GM23248 (cell line): ENCODE data around the gene MYADML2. TPM values are rescaled to one million over a fixed set of nuclear protein-coding genes. Genes with fewer than 3 reads are reported as not detected.

Experiments used
- DNase-seq: peaks from one replicate; pipeline ENCODE4 v3.0.0-alpha.2; 2015
- H2AFZ ChIP-seq: fragments of 200-600 bp; sonication (generic); 2 replicates; pipeline ENCODE4 v1.6.1; 2016; ENCODE audit warnings: antibody characterized with exemption
- H3F3A ChIP-seq: fragments of 200-600 bp; sonication (generic); 2 replicates; pipeline ENCODE4 v1.6.1; 2016; ENCODE audit warnings: mild to moderate bottlenecking, antibody characterized with exemption, mixed run types; ENCODE audit not compliant: insufficient read depth
- H3K27ac ChIP-seq: fragments of 200-600 bp; sonication (generic); 2 replicates; pipeline ENCODE4 v1.5.1; 2016; ENCODE audit warnings: mild to moderate bottlenecking
- H3K27me3 ChIP-seq: fragments of 200-600 bp; sonication (generic); replicated peaks from 2 replicates; pipeline ENCODE4 v1.6.1; 2016; ENCODE audit warnings: mild to moderate bottlenecking; ENCODE audit not compliant: insufficient read depth
- H3K36me3 ChIP-seq: fragments of 200-600 bp; sonication (generic); 2 replicates; pipeline ENCODE4 v1.6.1; 2016; ENCODE audit warnings: low read depth, mild to moderate bottlenecking
- H3K4me1 ChIP-seq: fragments of 200-600 bp; sonication (generic); 2 replicates; pipeline ENCODE4 v1.6.1; 2016; ENCODE audit warnings: mild to moderate bottlenecking; ENCODE audit not compliant: insufficient read depth
- H3K4me2 ChIP-seq: fragments of 200-600 bp; sonication (generic); one replicate; pipeline ENCODE4 v1.6.1; 2016; ENCODE audit warnings: mild to moderate bottlenecking; ENCODE audit not compliant: unreplicated experiment
- H3K4me3 ChIP-seq: fragments of 200-600 bp; sonication (generic); 2 replicates; pipeline ENCODE4 v1.5.1; 2016; ENCODE audit warnings: mild to moderate bottlenecking
- H3K79me2 ChIP-seq: fragments of 200-600 bp; sonication (generic); 2 replicates; pipeline ENCODE4 v1.6.1; 2016; ENCODE audit warnings: mild to moderate bottlenecking; ENCODE audit not compliant: insufficient read depth
- H3K9ac ChIP-seq: fragments of 200-600 bp; sonication (generic); 2 replicates; pipeline ENCODE4 v1.6.1; 2016; ENCODE audit warnings: mild to moderate bottlenecking
- H3K9me2 ChIP-seq: fragments of 200-600 bp; sonication (generic); 2 replicates; pipeline ENCODE4 v1.6.1; 2016; ENCODE audit warnings: mixed run types, mild to moderate bottlenecking, moderate library complexity; ENCODE audit not compliant: insufficient read depth
- H3K9me3 ChIP-seq: fragments of 200-600 bp; sonication (generic); one replicate; pipeline ENCODE4 v1.6.1; 2017; ENCODE audit warnings: low read depth
- H4K20me1 ChIP-seq: fragments of 200-600 bp; sonication (generic); 2 replicates; pipeline ENCODE4 v1.6.0; 2016; ENCODE audit not compliant: insufficient read depth
- EZH2 ChIP-seq: fragments of 200-600 bp; sonication (generic); IDR thresholded peaks from 2 replicates; pipeline ENCODE4 v1.6.1; 2018; ENCODE audit warnings: antibody characterized with exemption, mild to moderate bottlenecking; ENCODE audit not compliant: insufficient read depth, poor library complexity, severe bottlenecking
- EZH2phosphoT487 ChIP-seq: fragments of 200-600 bp; sonication (generic); IDR thresholded peaks from 2 replicates; pipeline ENCODE4 v1.6.1; 2018; ENCODE audit warnings: antibody characterized with exemption, moderate library complexity, mild to moderate bottlenecking, low read depth; ENCODE audit not compliant: insufficient read depth
- WGBS, 2 experiments: methylation state at CpG; one replicate each; pipeline ENCODE4 v1.1.6; 2015 to 2017; ENCODE audit warnings: low lambda C conversion rate in 2 of 2, low coverage in 1 of 2; ENCODE audit errors: missing lambda C conversion rate in 2 of 2; 5-methylcytosine and 5-hydroxymethylcytosine counted together
- in situ Hi-C: fragments of 300-500 bp; cut with MboI; formaldehyde crosslinking; loops from 2 replicates; pipeline ENCODE4 v1.15.0; 2020
- polyA plus RNA-seq: library from polyadenylated mRNA; unstranded; fragments of >200 nt; fragmentation: Nextera tagmentation; extraction: Ambion mirVana; gene quantifications from 2 replicates; pipeline ENCODE4 v1.2.1, GENCODE V29; 2016
- total RNA-seq: library from RNA; depleted of rRNA; stranded (reverse); fragments of >200 nt; shearing (Covaris generic); gene quantifications from 2 replicates; pipeline ENCODE4 v1.2.3, GENCODE V29; 2014

MYADML2 gene
- total and polyA plus RNA-seq, 2 experiments from 2014 or later: not detected

- no peak overlapping the region for H3K4me3 ChIP-seq
- H3K9me2 ChIP-seq: no peaks in the 10 kb centered on the region
- 93 to 95% methylated on average over 36 to 37 of the region's 37 CpGs for WGBS, 2 experiments
- peaks cover 11% of the 10 kb centered on the region for H3K4me1 ChIP-seq
- no peak overlapping the region for H3K9ac ChIP-seq
- TF ChIP-seq EZH2phosphoT487: no peak
- TF ChIP-seq EZH2: no peak
- H3K79me2 ChIP-seq: no peaks in the 10 kb centered on the region
- no peak overlapping the region for H3K27ac ChIP-seq
- DNase-seq: no peak
- in situ Hi-C loops: no loop called here
- no peaks in the 10 kb centered on the region for H4K20me1 ChIP-seq
- H2AFZ ChIP-seq: no peak overlapping the region
- no peak overlapping the region for H3K4me2 ChIP-seq
- no peaks in the 10 kb centered on the region for H3K36me3 ChIP-seq
- no peaks in the 10 kb centered on the region for H3K9me3 ChIP-seq
- 0 out of 2 replicates have a peak, but pooled peaks cover 6% of the 10 kb centered on the region for H3F3A ChIP-seq
- no peaks in the 10 kb centered on the region for H3K27me3 ChIP-seq
These were observed 46.9 kb upstream of the MYADML2 start for GRCh38 chr17:81993729-81994592.

- TF ChIP-seq EZH2phosphoT487: no peak
- TF ChIP-seq EZH2: no peak
- no peaks in the 10 kb centered on the region for H3K79me2 ChIP-seq
- no peak for DNase-seq
- H3K27me3 ChIP-seq: no peaks in the 10 kb centered on the region
- peak overlapping the region; percentile 33 for H3K9ac ChIP-seq
- 74 to 83% methylated on average over 27 to 31 of the region's 31 CpGs for WGBS, 2 experiments
- peak overlapping the region; percentile 53 for H3K4me2 ChIP-seq
- H3K9me3 ChIP-seq: no peaks in the 10 kb centered on the region
- no peaks in the 10 kb centered on the region for H3K9me2 ChIP-seq
- 0 out of 2 replicates have a peak, but pooled peaks cover 6% of the 10 kb centered on the region for H3F3A ChIP-seq
- in situ Hi-C loops: no loop called here
- no peaks in the 10 kb centered on the region for H4K20me1 ChIP-seq
- no peak overlapping the region for H2AFZ ChIP-seq
- 0 out of 2 replicates have a peak overlapping the region, but pooled peaks have one; percentile 19 for H3K4me3 ChIP-seq
- no peak overlapping the region; the same call in 1 of the 2 replicates for H3K27ac ChIP-seq
- peaks cover 11% of the 10 kb centered on the region for H3K4me1 ChIP-seq
- H3K36me3 ChIP-seq: no peaks in the 10 kb centered on the region
These were observed 45.5 kb upstream of the MYADML2 start for GRCh38 chr17:81992306-81993102.

- peak; percentile 89 for DNase-seq
- Histone ChIP-seq H2AFZ (no peak overlapping the region), H3K79me2 (no peaks in the 10 kb centered on the region), H3F3A (0 out of 2 replicates have a peak, but pooled peaks cover 6% of the 10 kb centered on the region), H3K9me2 (no peaks in the 10 kb centered on the region), H3K9ac (peak overlapping the region; percentile 33), H3K36me3 (no peaks in the 10 kb centered on the region), H3K4me2 (peak overlapping the region; percentile 53), H3K27me3 (no peaks in the 10 kb centered on the region), H3K27ac (peak overlapping the region; percentile 25; the same call in 1 of the 2 replicates), H4K20me1 (no peaks in the 10 kb centered on the region), H3K4me3 (0 out of 2 replicates have a peak overlapping the region, but pooled peaks have one; percentile 19), H3K9me3 (no peaks in the 10 kb centered on the region), H3K4me1 (peaks cover 11% of the 10 kb centered on the region)
- in situ Hi-C loops: no loop called here
- WGBS, 2 experiments: 5 to 7% methylated on average over 27 to 28 of the region's 31 CpGs
- TF ChIP-seq EZH2: no peak
- TF ChIP-seq EZH2phosphoT487: no peak
These were observed 44.8 kb upstream of the MYADML2 start for GRCh38 chr17:81991684-81992305.
